Measurements from ENCODE around the gene MED12L.

The MED12L gene

DNA sequence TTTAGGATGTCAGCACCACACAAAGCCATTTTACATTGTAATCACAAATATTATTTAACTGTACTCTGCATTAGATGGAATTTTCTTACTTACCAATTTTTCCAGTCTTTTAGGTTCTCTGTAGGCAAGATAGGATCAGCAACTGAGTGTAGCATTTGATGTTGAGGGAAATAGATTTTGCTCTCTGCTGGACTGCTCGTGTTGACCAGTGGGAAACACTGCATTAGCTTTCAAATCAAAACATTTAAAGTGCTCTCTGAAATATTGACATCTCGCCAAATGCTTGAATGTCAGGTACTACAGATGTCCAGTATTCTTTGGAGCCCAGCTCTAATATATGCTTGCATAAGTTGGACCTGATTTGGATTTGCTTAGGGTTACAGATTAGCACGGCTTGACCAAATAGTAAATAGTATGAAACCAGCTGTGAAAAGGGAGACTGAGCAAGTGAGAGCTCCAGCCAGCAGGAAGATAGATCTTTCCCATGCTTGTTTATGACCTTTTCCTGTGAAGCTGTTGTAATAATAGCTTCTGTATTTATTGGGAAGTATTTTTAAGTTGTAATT is 163.4 kb downstream of the MED12L start:
- no peak overlapping the region for H3K4me3 ChIP-seq (IDR thresholded peaks at IDR 0.05; ENCODE audit: insufficient read depth, low read depth, low read length)
- no peak overlapping the region for H3K27ac ChIP-seq
- no peaks in the 10 kb centered on the region for H3K79me2 ChIP-seq (ENCODE audit: insufficient read depth, low read depth)
- TF ChIP-seq, protein P1, sequence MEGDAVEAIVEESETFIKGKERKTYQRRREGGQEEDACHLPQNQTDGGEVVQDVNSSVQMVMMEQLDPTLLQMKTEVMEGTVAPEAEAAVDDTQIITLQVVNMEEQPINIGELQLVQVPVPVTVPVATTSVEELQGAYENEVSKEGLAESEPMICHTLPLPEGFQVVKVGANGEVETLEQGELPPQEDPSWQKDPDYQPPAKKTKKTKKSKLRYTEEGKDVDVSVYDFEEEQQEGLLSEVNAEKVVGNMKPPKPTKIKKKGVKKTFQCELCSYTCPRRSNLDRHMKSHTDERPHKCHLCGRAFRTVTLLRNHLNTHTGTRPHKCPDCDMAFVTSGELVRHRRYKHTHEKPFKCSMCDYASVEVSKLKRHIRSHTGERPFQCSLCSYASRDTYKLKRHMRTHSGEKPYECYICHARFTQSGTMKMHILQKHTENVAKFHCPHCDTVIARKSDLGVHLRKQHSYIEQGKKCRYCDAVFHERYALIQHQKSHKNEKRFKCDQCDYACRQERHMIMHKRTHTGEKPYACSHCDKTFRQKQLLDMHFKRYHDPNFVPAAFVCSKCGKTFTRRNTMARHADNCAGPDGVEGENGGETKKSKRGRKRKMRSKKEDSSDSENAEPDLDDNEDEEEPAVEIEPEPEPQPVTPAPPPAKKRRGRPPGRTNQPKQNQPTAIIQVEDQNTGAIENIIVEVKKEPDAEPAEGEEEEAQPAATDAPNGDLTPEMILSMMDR (conservative IDR thresholded peaks at IDR 0.05; ENCODE audit: low read depth, low read length), result no peak
- no peaks in the 10 kb centered on the region for H4K20me1 ChIP-seq (ENCODE audit: insufficient read depth)
- no peak overlapping the region for H3K4me2 ChIP-seq
- H3K9ac ChIP-seq, result no peak overlapping the region
- no peaks in the 10 kb centered on the region for H3K27me3 ChIP-seq (ENCODE audit: insufficient read depth, low read depth)
- H2AFZ ChIP-seq (ENCODE audit: low read depth), result no peak overlapping the region
- no peaks in the 10 kb centered on the region for H3K36me3 ChIP-seq (ENCODE audit: insufficient read depth)
- no peaks in the 10 kb centered on the region for H3K4me1 ChIP-seq (ENCODE audit: low read depth, poor library complexity, severe bottlenecking)

DNA sequence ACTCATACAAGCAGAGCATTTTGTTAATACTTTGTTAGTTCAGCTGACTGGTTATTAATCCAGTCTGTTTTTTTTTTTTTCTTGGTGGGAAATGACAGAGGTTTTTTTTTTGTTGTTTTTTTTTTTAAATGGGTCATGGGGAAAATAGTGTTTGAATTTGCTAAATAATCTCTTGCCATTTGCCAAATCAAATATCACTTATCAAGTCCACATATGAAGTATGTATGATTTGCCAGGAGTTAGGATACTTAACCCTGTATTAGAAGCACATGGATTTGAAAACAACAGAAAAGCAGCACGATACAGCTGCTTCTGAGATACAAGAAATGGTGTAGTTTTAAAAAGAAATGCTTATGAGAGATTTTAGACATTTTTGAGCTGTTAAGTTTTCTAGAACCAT is 171.3 kb downstream of the MED12L start:
- Histone ChIP-seq H3K79me2 (ENCODE audit: insufficient read depth, low read depth) (no peaks in the 10 kb centered on the region), H4K20me1 (ENCODE audit: insufficient read depth) (no peaks in the 10 kb centered on the region), H2AFZ (ENCODE audit: low read depth) (no peak overlapping the region), H3K27ac (no peak overlapping the region), H3K36me3 (ENCODE audit: insufficient read depth) (no peaks in the 10 kb centered on the region), H3K4me1 (ENCODE audit: low read depth, poor library complexity, severe bottlenecking) (no peaks in the 10 kb centered on the region), H3K4me3 (IDR thresholded peaks at IDR 0.05; ENCODE audit: insufficient read depth, low read depth, low read length) (no peak overlapping the region), H3K27me3 (ENCODE audit: insufficient read depth, low read depth) (no peaks in the 10 kb centered on the region), H3K4me2 (no peak overlapping the region), H3K9ac (no peak overlapping the region)
- TF ChIP-seq, protein P1 (conservative IDR thresholded peaks at IDR 0.05; ENCODE audit: low read depth, low read length), result no peak

DNA sequence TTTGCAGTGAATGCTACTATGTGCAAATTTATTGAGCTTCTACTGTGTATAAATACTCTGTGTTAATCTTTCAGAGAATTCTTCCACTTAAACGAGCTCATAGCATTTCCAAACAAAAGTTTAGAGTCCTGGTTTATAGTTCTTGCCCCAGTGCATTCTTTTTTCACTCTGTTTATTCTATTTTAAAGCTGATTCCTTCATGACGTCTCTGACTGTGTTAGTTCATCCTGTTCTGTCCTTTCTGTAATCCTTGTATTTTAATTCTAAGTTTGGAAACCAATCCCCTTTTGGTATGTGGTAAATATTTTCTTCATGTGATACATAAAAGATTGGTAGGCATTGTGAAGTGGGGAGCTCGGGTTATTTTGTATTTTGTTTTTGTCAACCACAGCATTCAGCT is 174.2 kb downstream of the MED12L start:
- Histone ChIP-seq H3K36me3 (ENCODE audit: insufficient read depth) (no peaks in the 10 kb centered on the region), H3K27me3 (ENCODE audit: insufficient read depth, low read depth) (no peaks in the 10 kb centered on the region), H2AFZ (ENCODE audit: low read depth) (no peak overlapping the region)

DNA sequence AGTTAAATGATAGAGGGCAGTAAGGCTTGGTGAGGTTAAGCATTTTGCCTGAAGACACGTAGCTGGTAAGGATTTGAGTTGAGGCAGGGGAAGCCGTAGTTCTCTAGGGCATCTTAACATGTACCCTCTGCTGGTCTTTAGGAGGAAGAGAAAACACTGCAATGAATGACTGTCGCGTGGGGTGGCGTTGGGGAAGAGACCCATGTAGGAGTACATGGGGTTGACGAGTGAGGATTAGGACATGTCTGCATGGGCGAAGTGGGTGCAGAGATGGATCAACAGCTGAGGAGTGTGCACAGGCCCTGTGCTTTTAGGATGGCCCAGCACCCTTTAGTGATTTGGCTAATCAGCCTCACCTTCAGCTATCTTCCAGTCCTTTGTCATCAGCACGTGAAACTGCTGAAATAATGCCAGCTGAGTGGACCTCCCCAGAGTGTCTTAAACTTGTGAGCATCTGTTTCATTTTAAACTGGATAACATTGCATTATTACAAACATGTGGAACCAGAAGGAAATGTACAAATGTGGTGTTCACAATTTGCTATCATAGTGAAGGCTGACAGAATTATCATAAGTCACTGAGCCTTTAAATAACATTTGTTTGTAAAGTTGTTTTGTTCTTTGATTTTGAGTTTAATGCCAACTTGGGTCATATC is 177.5 kb downstream of the MED12L start:
- no peaks in the 10 kb centered on the region for H3K79me2 ChIP-seq (ENCODE audit: insufficient read depth, low read depth)
- TF ChIP-seq, protein P1 (conservative IDR thresholded peaks at IDR 0.05; ENCODE audit: low read depth, low read length), result no peak
- H3K36me3 ChIP-seq (ENCODE audit: insufficient read depth), result no peaks in the 10 kb centered on the region
- no peak overlapping the region for H3K9ac ChIP-seq
- H2AFZ ChIP-seq (ENCODE audit: low read depth), result no peak overlapping the region
- H4K20me1 ChIP-seq (ENCODE audit: insufficient read depth), result no peaks in the 10 kb centered on the region
- H3K4me3 ChIP-seq (IDR thresholded peaks at IDR 0.05; ENCODE audit: insufficient read depth, low read depth, low read length), result no peak overlapping the region
- no peak overlapping the region for H3K4me2 ChIP-seq
- no peak overlapping the region for H3K27ac ChIP-seq
- H3K4me1 ChIP-seq (ENCODE audit: low read depth, poor library complexity, severe bottlenecking), result no peaks in the 10 kb centered on the region
- no peaks in the 10 kb centered on the region for H3K27me3 ChIP-seq (ENCODE audit: insufficient read depth, low read depth)

More for the DNA sequence above, 174.2 kb downstream of the MED12L start:
- TF ChIP-seq, protein P1 (conservative IDR thresholded peaks at IDR 0.05; ENCODE audit: low read depth, low read length), result no peak
- Histone ChIP-seq H3K4me1 (ENCODE audit: low read depth, poor library complexity, severe bottlenecking) (no peaks in the 10 kb centered on the region), H3K4me3 (IDR thresholded peaks at IDR 0.05; ENCODE audit: insufficient read depth, low read depth, low read length) (no peak overlapping the region), H3K27ac (no peak overlapping the region), H3K4me2 (no peak overlapping the region), H3K9ac (no peak overlapping the region), H3K79me2 (ENCODE audit: insufficient read depth, low read depth) (no peaks in the 10 kb centered on the region), H4K20me1 (ENCODE audit: insufficient read depth) (no peaks in the 10 kb centered on the region)
